NCI-H1436 treated with DMSO at 0.1 percent for 48 hours (cell line): ENCODE data around the gene THSD7B.
"Not testable (repeated sequence)": the region's sequence is repeated elsewhere in the genome, so short reads cannot be mapped to it uniquely, and the experiment has no call there.

Experiments
- DNase-seq: peaks from one replicate; lab custom pipeline; 2025; lab: John Stamatoyannopoulos, UW

Gene THSD7B

GRCh38 chr2:137039482-137040152, 274.3 kb downstream of the THSD7B start:
- no peak for DNase-seq

GRCh38 chr2:137047369-137047768, 282.0 kb downstream of the THSD7B start:
- no peak for DNase-seq

GRCh38 chr2:137048455-137048854, 283.1 kb downstream of the THSD7B start:
- no peak for DNase-seq

- DNase-seq = no peak
Measured at GRCh38 chr2:137049518-137049917, 284.2 kb downstream of the THSD7B start.

- no peak for DNase-seq
Measured at GRCh38 chr2:137050949-137051348, 285.6 kb downstream of the THSD7B start.

- DNase-seq = no peak
Measured at GRCh38 chr2:137051778-137052398, 286.5 kb downstream of the THSD7B start.

- no peak for DNase-seq
Measured at GRCh38 chr2:137056704-137057103, 291.4 kb downstream of the THSD7B start.

- DNase-seq = not testable (repeated sequence)
Measured at GRCh38 chr2:137076111-137076765, 310.9 kb downstream of the THSD7B start.

GRCh38 chr2:137091704-137092103, 326.4 kb downstream of the THSD7B start:
- DNase-seq = no peak

- DNase-seq = no peak
Measured at GRCh38 chr2:137093116-137093515, 327.8 kb downstream of the THSD7B start.

GRCh38 chr2:137096187-137096586, 330.8 kb downstream of the THSD7B start:
- no peak for DNase-seq

- DNase-seq = no peak
Measured at GRCh38 chr2:137096693-137097092, 331.3 kb downstream of the THSD7B start.

- not testable (repeated sequence) for DNase-seq
Measured at GRCh38 chr2:137101814-137102213, 336.5 kb downstream of the THSD7B start.

- no peak for DNase-seq
Measured at GRCh38 chr2:137107904-137108303, 342.6 kb downstream of the THSD7B start.

- DNase-seq = no peak
Measured at GRCh38 chr2:137111896-137112295, 346.6 kb downstream of the THSD7B start.

GRCh38 chr2:137115081-137115794, 349.9 kb downstream of the THSD7B start:
- no peak for DNase-seq

GRCh38 chr2:137115795-137116089, 350.4 kb downstream of the THSD7B start:
- DNase-seq = no peak

GRCh38 chr2:137117385-137117784, 352.0 kb downstream of the THSD7B start:
- no peak for DNase-seq

- no peak for DNase-seq
Measured at GRCh38 chr2:137118140-137118539, 352.8 kb downstream of the THSD7B start.

- no peak for DNase-seq
Measured at GRCh38 chr2:137123226-137123625, 357.9 kb downstream of the THSD7B start.

- no peak for DNase-seq
Measured at GRCh38 chr2:137133225-137133624, 367.9 kb downstream of the THSD7B start.

- no peak for DNase-seq
Measured at GRCh38 chr2:137138263-137138662, 372.9 kb downstream of the THSD7B start.

GRCh38 chr2:137151731-137152130, 386.4 kb downstream of the THSD7B start:
- no peak for DNase-seq
